T-helper 9 cell (primary cell): ENCODE data around the gene KRT73.

Experiments used
- DNase-seq: peaks from one replicate; pipeline ENCODE4 v3.0.0-alpha.2; 2020

The KRT73 gene

GRCh38 chr12:52561880-52562449 is 56.4 kb downstream of the KRT73 start:
- no peak for DNase-seq

GRCh38 chr12:52559979-52560378 is 58.4 kb downstream of the KRT73 start:
- DNase-seq = no peak

- no peak for DNase-seq
These were observed 59.4 kb downstream of the KRT73 start for GRCh38 chr12:52558781-52559445.
